Adrenal gland (tissue), 5 donors: ENCODE data around the gene ARMC9.

Experiments
- CTCF ChIP-seq, 6 experiments: fragments of 450-650 bp in 4 of 6; fragments of 200-600 bp in 2 of 6; sonication (generic) in 1 of 6; IDR thresholded peaks; 1 replicate in 5 of 6; 2 replicates in 1 of 6; pipeline versions ENCODE4 v1.5.1 to v1.8.0; 2016 to 2021; ENCODE audit warnings: antibody characterized with exemption in 6 of 6, mild to moderate bottlenecking in 2 of 6, moderate library complexity in 1 of 6
- POLR2A ChIP-seq, 2 donors: fragments of 450-650 bp; IDR thresholded peaks; one replicate each; pipeline ENCODE4 v1.6.1; 2017; ENCODE audit warnings: antibody characterized with exemption in 2 of 2, mild to moderate bottlenecking in 2 of 2, moderate library complexity in 1 of 2
- donor health status: DM: no; HTN: no; CAD: no.

GRCh38 chr2:231280846-231281245 is 82.4 kb downstream of the ARMC9 start:
- no peak for TF ChIP-seq POLR2A (IDR thresholded peaks at IDR 0.05)
- TF ChIP-seq CTCF (IDR thresholded peaks at IDR 0.05) = no peak
